GM18870 (cell line): Measurements from ENCODE around the gene TEX38.
"Not testable (repeated sequence)": the region's sequence is repeated elsewhere in the genome, so short reads cannot be mapped to it uniquely, and the experiment has no call there.

Experiments used
- ATAC-seq: cut with Tn5 transposase; IDR thresholded peaks from one replicate; pipeline ENCODE4 v1.9.1; 2021; ENCODE audit warnings: moderate library complexity; ENCODE audit not compliant: unreplicated experiment

TEX38 gene

DNA sequence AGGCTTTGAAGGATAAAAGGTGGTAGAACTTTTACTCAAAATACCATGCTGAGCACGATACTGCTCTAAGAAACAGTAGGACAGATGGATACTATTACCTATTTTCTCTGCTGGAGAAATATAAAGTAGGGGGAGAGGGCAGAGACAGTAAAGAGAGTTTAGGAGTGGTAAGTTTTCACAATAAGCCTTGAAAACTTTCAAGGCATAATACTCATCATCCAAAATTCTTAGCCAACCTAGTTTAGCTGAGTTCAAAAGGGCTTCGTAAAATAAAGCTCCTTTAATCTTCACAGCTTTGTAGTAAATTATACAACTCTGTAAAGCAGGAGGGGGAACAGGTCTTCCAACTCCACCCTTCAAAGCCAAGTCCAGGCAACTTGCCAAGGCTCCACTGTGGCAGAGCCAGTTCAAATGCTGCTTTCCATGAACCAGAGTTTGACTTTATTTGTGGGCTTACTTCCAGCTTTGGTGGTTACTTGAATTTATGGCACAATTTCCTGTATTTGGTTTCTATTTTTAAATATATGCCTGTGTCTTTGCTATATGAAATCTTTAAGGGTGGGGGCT lies 15.5 kb downstream of the TEX38 start:
- ATAC-seq: no peak

DNA sequence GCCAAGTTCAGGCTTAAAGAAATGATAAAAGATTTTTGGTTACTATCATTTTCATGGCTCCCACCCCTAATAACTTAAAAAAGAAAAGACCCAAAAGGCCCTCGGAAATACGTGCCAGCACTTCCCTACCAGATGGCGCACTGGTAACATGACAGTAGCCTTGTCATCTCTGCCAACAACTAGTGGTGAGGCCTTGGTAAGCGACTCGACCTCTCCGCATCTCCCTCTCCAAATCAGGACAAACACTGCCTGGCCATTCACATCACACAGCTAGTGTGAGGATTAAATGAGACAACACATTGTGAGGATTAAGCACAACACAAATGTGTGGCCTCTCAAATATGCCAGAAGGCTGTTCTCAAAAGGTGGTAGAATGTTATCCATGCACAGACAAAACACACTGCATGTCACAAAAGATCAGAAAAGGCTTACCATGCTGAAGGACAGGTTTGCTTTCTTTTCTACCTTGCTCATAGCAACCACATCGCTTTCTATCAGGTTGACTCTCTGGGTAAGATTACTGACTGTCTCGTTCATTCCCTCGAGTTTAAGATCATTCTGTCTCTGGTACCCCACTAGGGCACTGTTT lies 16.4 kb downstream of the TEX38 start:
- no peak for ATAC-seq

DNA sequence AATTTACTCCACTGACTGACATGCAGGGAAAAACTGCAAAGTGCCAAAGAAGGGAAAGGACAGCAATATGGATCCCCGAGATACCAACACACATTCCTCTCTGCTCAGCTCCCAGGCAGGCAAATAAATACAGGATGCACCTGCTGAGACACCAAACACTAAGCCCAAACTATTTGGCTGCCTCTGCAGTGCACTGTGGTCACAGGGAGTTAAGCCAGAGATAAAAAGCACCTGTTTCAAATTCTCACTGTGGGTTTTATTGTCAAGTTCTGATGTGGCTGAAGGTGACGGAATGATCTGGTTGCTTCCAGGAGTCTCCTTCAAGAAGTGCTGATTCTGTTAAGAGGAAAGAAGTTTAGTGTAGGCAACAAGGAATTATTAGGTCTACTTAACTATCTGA lies 17.7 kb downstream of the TEX38 start:
- ATAC-seq: no peak

DNA sequence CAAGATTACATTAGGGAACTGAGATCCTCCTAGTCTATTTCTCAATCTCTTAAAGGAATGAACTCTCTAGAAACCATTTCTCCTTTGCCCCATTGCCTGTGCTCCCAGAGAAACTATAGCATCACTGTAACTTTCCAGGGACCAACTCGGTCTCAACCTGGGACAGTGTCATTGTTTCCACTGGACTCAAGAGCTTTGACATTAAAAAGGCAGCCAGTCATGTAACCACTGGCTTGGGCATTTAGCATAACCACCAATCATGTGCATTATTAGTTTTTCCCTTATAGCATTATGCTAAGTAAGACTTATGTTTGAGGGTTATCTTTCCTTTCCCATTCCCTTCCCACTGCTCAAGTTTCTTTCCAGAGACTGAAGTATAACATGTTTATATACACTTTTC lies 18.2 kb downstream of the TEX38 start:
- no peak for ATAC-seq

DNA sequence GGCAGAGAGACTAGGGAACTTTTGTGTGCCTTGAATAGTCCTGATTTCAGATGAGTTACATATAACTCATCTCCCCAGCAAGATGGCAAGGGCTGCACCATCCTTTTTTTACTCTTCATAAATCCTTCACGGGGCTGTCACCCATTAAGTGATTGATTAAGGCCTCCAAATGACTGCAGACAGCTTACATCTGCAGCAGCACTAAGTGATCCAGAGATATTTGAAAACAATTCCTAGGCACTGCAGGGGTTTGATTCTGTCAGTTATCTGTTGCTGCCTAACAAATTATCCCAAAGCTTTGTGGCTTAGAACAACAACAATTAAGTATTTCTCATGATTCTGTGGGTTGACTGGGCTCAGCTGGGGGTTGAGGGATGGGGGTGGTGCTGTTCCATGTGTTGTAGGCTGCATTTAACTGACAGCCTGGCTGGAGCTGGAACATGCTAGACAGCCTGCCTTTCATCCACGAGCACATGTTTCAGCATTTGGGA lies 19.3 kb downstream of the TEX38 start:
- ATAC-seq: no peak

DNA sequence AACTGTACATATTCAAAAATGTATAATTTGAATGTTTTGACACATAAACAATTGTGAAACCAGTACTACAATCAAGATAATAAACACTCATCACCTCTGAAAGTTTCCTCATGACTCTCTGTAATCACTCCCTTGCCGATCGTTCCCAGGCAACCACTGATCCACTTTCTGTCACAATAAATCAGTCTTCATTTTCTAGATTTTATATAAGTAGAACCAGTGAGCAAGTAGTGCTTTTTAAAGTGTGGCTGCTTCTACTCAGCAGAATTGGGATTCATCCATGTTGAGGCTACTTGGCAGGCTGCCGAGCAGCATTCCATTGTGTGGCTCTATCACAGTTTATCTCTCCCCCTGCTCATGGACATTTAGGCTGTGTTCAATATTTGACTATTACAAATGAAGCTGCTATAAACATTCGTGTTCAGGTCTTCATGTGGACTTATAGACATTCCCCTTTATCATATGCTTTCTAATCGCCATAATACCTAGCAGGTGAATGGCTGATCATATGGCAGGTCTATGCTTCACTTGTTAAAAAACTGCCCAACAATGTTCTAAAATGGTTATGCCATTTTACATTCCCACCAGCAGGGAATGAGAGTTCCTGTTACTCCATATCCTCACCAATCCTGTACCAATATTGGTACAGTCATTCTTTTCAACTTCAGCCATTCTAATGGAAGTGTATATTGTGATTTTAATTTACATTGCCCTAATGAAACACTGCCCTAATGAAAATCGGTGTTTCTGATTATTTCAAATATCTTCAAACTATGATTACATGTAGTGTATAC lies 20.5 kb downstream of the TEX38 start:
- no peak for ATAC-seq

DNA sequence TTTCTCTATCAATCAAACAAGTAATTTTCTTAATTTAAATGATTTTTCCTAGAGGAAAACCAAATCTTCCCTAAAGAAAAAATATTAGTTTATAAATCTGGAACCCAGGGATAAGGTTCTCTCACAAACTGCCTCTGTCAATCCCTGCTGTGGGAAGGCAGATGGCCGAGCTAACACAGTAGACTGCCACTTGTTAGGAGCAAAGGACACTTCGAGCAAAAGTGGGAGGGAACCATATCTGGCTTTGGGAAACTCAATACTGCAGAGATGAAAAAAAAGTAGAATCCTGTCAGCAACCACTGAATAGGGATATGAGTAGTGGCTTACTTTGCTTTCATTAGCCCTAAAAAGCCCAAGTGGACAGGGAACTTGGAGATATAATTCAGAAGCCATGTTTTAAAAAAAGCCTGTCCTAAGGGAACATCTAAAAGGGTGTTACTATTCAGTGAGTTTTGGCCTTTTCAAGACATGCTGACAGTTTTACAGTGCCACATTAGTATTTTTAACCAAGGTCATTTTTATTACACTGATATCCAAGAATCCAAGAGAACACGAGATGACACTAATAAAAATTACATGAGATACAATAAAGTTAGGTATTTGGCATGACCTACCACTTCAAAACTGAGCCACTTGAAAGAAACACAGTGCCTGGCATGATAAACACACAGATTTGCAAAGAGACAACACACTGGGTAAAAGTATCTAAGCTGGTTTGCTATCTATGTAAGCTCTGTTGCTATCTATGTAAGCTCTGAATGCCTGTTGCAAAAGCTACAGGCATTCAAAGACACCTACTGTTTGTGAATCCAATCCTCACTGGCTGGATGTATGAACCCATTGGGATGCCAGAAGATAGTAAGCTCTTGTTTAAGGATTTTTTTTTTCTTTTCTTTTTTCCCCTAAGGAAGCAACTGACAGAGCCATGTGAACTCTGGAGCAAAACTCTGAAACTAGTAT lies 21.4 kb downstream of the TEX38 start:
- ATAC-seq: no peak

DNA sequence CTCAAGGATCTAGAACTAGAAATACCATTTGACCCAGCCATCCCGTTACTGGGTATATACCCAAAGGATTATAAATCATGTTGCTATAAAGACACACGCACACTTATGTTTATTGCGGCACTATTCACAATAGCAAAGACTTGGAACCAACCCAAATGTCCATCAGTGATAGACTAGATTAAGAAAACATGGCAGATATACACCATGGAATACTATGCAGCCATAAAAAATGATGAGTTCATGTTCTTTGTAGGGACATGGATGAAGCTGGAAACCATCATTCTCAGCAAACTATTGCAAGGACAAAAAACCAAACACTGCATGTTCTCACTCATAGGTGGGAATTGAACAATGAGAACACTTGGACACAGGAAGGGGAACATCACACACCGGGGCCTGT lies 23.0 kb downstream of the TEX38 start:
- not testable (repeated sequence) for ATAC-seq

DNA sequence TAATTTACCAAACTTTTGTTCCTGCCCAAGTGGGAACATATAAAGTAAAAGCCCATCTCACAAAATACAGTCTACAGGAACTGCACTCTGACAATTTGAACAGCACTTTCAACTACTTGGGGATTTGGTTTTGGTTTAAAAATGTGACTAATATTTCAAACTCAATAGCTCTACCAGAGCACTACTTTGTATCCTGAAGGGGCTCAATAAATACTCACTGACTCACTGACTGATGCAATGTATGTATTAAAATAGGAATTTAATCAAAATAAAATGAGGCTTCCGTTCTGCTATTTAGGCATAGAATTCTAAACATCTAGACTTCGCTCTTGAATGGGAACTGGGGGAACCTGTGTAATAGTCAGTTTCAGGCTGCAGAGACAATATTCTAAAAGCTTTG lies 25.4 kb downstream of the TEX38 start:
- no peak for ATAC-seq

DNA sequence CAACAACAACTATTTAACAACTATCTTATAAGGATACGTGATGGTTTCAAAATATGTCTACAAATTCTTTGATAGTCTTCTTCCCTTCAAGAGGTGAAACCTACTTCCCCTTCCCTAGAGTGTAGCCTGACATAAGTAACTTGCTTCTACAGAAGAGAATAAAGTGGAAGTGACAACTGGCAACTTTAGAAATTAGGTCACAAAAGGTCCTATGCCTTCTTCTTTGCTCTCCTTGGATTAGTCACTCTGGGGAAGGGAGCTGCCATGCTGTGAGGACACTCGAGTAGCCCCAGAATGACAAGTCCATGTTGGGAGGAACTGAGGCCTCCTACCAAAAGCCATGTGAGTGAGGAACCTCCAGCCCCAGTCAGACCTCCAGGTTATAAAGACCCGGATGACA lies 28.0 kb downstream of the TEX38 start:
- ATAC-seq: no peak

DNA sequence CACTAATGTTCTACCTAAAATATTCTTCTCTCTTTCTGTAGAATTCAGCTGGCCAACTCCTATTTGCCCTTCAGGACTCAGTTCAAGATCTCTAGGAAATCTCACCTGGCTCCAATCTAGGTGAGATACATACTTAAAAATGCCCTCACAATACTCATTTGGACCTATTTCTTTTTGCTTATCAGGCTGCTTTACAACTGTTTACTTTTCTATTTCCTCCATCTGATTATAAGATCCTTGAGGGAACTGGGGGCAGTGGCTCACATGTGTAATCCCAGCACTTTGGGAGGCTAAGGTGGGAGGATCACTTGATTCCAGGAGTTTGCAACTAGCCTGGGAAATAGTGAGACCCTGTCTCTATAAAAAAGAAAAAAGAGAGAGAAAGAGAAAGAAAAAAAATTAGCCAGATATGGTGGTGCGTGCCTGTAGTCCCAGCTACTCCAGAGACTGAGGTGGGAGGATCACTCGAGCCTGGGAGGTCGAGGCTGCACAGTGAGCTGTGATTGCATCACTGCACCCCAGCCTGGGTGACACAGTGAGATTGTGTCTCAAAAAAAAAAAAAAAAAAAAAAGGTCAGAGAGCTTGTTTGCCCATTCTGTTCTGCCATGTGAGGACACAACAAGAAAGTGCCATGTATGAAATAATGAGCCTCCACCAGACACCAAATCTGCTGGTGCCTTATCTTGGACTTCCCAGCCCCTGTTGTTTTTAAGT lies 32.4 kb downstream of the TEX38 start:
- ATAC-seq: no peak

DNA sequence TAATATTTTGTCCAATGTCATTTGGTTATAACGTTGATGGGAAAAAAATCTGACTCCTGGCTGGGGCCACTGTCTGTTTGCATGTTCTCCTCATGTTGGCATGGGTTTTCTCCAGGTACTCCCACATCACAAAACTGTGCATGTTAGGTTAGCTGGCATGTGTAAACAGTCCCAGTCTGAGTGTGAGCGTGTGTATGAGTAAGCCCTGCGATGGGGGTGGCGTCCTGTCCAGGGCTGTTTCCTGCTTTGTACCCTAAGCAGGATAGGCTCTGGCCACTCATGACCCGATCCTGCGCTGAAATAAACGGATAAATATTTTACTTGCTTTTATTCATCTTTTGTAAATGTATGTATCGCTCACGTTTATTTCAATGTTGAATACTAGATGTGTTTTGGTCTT lies 33.8 kb downstream of the TEX38 start:
- no peak for ATAC-seq

DNA sequence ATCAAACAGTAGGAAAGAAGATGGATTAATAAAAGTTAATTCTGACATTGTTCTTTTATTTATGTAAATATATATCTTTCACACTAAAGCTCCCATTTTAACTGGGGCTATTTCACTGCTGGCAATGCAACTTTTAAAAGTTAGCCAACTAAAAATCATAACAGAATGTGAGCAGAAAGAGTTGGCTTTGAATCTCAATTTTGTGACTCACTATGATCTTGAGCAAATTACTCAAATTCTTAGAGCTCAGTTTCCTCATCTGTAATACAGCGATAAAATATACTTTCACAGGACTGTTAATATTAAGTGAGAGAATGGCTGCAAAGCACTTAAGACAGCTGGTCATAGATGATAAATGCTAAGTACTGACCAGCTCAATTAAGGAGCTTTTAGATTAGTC lies 36.5 kb downstream of the TEX38 start:
- ATAC-seq: no peak

DNA sequence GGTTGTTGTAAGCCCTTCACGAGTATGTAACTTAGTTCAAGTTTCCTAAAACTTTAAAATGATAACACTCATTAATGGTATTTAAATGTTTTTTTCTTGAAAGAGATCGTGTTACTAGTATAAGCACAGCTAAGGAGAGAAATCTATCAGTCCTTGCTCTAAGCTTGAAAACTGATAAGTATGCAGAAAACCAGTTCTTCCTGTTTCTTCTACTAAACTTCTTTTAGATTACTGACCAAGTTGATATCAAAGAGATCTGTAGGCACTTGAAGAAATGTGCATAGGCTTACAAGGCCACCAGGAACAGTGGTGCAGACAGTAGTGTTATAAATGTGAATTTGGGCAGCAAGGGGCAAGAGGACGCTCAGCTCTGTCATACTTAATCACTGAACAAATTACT lies 43.3 kb downstream of the TEX38 start:
- no peak for ATAC-seq

DNA sequence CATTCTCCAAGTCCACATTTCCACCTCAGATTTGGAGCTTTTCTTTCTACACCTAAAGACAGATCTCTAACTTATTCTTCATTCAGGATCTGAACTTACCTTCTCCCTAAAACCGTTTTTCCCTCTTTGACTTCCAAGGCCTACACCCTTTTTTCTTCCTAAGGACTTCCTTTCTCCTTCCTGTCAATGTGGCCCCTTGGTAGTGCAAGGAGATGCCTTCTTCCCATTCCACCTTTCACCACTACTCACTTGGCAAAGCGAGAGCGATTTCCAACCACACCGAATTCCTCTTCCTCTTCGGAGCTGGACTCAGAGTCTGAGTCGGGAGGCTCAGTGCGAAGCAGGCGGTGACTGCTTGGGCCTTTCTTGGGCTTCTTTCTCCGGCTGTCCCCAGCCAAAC lies 46.0 kb downstream of the TEX38 start:
- no peak for ATAC-seq

DNA sequence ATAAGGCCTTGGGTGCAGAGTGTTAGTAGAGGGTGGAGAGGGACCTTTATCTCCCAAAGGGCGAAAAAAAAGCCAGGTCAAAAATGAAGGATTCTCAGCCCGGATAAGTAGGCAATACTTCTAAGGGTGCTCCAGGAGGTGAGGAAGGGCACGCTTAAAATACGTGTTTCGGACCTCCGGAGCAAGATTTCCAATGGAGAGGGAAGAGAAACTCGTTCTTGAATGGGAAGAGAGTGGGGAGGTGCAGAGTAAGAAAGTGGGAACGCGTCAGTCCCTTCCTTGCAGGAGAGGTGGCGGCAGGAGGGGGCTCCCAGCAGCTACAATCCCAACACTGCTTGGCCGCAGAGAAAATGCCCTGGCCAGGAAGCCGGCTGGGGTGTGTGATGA lies 46.7 kb downstream of the TEX38 start:
- no peak for ATAC-seq

DNA sequence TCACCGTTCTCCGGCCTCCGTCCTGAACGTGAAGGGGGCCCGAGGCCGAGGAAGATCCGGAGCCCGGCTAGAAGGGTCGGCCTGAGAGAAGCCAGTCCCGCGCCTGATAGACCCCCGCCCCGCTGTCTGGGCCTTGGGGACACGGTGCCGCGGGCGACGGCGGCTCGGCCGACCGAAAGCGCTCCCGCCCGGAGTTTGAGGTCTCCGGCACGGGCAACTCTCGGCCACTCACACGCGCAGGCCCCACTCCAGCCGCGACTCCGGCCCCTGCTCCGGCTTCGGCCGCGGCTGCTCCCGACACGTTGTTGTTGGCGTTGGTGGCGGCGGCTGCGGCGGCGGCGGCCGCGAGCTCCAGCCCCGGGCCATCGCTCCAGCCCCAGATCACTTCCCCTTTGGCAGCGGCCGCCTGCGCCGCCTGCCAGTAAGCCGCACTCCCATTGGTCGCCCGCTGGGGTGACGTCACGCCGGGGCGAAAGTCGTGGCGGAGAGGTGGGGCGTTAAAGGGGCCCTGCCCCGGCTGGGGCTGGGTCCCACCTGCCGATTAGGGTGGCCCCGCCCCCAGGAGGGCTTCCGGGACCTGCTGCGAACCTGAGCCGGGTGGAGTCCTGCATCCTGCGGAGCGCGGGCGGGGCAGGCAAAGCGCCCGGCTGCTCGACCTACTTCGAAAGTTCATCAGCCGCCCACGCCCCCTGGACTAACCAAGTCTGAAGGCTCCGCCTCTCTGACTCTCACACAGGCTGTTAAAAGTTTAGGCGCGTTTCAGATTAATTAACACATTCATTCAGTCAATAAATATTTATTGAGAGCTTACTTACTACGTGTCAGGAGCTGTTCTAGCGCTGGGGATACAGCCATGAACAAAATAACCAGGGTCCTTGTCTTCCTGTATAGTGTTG lies 47.3 kb downstream of the TEX38 start, which contains the start of gene EFCAB14:
Gene EFCAB14, minus strand, starts transcription at position 388 of the 896 bp plus-strand sequence. CDS start 1,027 bp downstream, outside the sequence.
- ATAC-seq: peak; percentile 92

DNA sequence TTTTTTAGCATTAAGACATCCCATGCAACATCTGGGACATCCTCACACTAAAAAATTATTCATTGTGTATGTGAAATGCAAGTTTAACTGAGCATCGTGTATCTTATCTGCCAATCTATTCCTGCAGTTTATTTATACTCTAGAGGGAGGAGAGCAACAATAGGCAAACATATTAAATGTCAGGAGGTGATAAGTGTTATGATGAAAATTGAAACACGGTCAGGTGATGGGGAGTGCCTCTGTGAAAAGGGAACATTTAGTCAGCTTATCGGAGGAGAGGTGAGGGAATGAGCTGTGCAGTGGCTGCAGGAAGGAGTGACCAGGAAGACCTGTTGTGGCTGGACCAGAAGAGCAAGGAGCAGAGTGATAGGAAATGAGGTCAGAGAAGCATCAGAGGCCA lies 48.0 kb downstream of the TEX38 start:
- ATAC-seq: no peak

DNA sequence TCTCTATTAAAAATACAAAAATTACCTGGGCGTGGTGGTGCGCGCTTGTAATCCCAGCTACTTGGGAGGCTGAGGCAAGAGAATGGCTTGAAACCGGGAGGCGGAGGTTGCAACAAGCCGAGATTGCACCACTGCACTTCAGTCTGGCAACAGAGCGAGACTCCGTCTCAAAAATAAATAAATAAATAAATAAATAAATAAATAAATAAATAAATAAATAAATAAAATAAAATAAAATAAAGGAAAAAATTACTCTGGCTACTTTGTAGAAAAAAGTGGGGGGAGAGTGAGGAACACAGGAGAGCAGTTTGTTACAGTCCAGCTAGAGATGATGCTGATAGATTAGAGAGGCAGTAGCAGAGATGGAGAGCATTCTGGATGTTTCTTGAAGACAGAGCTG lies 48.7 kb downstream of the TEX38 start:
- ATAC-seq: not testable (repeated sequence)
